Activated CD4-positive, alpha-beta T cell treated with anti-CD3 and anti-CD28 coated beads, Interleukin-2, amount 50 U/mL, for 16 hours (primary cell): ENCODE measurements around the gene TNPO1.
A peak's percentile ranks its signal among the peaks of the same experiment; 100 is the strongest.

Experiments used
- DNase-seq: peaks from one replicate; pipeline ENCODE4 v3.0.0-alpha.2; 2020

The TNPO1 gene

DNA sequence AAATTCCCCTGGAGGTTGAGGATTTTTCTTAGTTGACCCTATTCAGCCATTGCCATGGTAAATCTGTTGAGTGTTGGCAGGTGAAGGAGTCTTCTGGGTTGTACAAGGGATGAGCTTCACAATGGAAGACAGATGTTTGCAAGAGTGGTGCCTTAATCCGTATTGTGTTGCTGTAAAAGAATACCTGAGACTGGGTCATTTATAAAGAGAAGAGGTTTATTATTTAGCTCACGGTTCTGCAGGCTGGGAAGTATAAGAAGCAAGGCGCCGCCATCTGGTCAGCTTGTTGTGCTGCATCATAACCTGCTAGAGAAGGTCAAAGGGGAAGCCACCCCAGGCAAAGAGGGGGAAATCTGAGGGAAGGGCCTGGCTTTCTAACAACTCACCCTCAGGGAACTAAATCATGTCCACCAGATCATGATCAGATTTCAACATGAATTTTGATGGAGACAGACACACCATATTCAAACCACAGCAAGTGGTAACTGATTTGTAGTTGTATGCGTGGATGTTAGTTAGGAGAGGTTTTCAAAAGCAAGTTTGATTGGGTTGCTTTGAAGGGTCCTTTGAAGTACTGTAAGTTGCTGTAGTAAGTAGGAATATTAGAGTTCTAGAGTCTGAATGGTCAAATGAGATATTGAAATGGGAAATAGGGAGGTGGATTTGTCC is 2.5 kb downstream of the TNPO1 start:
- peak; percentile 63 for DNase-seq

DNA sequence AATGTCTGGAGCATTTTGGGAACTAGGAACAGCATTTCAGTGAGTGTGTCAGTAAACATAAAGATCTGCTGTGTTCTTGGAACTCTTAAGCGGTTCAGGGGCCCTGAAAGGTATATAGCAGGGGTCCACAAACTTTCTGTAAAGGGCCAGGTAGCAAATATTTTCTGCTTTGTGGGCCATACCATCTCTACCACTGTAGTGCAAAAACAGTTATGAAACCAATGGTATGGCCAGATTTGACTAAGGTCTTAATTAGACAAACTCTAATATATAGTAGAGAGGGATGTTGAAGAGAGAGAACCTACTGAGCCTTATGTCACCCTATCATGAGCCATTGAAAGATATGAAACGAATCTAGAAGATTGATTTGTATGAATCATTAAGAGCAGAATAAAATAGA is 5.3 kb downstream of the TNPO1 start:
- no peak for DNase-seq

DNA sequence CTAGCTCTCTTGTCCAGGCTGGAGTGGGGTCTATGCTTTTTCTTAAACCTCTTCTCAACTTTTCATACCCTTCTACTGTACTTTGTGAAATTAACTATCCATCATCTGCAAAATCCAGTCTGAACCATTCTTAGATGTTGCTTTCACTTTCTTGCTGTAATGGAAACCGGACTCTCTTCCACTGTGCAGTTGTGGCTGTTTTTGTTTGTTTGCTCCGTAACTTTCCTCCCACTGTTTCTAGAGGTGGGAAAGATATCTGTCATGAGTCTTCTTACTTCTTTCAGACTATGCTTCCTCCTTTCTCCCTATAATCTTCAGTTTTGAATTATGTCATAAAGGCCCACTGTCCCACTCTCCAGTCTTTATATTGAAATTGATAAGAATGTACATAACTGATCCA is 6.5 kb downstream of the TNPO1 start:
- DNase-seq: no peak

DNA sequence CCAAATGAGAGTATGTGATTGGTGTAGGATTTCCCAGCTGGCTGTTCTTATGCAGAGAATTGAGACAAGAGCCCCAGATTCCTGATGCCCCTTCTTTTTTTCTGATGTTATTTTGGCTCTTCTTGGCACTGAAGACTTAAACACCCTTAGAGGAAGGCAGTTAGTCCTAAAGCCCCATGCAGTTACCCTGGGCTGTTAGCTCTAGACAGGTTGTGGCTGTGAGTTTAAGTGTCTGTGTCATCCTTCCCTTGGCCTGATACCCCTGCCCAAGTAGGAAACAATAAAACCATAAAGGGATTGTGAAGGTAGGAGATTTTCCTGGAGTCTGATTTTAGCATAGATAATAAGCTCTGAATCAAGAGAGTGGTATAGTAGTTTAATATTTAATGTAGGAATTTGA is 13.2 kb downstream of the TNPO1 start:
- no peak for DNase-seq

DNA sequence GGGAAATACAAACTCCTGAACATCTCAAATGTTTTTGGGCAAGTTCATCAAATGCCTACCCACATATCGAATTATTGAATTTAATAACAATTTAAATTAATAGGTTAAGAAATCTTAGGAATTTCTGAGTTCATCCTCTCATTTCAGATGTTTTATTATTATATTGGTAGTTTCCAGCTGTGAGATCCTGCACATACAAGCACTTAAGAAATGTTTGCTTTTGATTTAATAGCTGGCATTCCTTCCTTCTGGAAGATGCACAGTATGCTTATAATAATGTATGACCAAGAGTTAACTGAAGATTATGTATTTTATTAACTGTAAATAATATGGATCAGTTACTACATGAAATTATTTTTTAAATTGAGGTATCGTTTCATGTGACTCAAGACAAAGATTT is 13.9 kb downstream of the TNPO1 start:
- no peak for DNase-seq

DNA sequence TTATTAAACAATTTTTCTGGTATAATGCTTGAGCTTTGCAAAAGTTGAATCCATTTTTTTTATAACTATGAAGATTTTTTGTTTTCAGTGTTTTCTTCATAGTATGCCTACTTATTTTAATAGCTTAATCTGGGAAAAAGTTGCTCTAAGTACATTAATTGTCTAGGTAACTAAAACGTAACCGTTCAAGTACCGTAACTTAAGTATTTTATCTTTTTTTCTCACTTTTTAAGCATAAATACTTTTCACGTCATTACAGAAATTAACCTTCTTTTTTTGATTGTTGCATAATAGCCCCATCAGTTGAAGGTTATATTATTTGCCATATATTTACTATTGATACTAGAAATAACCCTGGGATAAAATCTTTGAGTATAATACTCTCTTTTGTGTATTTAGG is 15.2 kb downstream of the TNPO1 start:
- DNase-seq: no peak

DNA sequence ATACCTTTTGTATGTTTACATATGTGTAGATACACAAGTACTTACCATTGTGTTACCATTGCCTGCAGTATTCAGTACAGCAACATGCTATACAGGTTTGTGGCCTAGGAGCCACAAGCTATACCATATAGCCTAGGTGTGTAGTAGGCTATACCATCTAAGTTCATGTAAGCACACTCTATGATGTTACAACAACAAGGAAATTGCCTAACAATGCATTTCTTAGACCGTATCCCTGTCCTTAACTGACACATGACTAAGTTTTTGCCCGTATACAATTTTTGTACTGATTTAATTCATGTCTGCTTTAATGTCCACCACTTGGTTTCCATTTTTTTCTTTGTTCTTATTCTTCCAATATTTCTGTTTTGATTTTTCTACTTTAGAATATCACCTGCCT is 18.5 kb downstream of the TNPO1 start:
- DNase-seq: no peak

DNA sequence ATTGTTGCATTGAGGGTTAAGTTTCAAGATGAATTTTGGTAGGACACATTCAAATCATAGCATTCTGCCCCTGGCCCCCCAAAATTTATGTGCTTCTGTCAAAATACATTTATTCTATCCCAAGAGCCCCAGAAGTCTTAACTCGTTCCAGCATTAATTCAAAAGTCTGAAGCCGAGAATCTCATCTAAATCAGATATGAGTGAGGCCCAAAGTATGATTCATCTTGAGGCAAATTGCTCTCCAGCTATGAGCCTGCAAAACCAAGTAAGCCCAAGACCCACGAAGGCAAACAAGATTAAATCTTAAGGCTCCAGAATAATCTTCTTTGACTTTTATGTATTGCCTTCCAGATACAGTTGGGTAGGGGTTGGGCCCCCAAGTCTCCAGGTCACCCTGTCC is 19.2 kb downstream of the TNPO1 start:
- no peak for DNase-seq

DNA sequence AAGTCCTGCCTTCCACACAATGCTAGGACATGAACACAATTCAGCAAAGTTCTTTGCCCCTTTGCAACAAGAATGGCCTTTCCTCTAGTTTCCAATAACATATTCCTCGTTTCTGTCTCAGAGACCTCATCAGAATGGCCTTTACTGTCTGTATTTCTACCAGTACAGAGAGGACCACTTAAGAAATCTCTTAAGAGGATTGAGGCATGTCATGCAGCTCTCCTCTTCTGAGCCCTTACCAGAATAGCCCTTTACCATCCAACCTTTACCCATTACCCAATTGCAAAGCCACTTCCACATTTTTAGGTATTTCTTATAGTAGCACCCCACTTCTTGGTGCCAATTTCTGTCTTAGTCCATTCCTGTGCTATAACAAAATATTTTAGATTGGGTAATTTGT is 20.3 kb downstream of the TNPO1 start:
- no peak for DNase-seq

DNA sequence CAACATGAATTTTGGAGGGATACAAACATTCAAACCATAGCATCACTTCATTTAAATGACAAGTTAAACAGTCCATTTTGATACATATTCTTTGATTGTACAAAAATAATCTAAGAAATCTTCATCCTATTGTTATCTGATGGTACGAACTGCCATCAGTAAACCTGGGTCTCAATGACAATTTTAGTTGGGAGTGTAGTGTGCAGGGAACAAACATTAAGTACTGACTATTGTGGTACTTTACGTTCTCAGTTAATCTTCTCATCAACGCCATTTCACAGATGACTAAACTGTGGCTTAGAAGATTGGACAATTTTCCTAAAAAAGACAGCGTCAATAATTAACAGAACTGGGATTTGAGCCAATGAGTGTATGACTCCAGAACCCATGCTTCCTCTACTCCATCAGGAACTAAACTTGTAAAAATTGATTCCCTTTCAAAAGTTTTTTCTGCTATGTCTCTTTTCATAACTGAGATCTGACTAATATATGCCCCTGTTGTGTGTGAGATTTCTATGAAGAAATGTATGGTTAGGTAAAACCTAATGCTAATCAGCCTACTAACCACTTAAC is 21.1 kb downstream of the TNPO1 start:
- no peak for DNase-seq

DNA sequence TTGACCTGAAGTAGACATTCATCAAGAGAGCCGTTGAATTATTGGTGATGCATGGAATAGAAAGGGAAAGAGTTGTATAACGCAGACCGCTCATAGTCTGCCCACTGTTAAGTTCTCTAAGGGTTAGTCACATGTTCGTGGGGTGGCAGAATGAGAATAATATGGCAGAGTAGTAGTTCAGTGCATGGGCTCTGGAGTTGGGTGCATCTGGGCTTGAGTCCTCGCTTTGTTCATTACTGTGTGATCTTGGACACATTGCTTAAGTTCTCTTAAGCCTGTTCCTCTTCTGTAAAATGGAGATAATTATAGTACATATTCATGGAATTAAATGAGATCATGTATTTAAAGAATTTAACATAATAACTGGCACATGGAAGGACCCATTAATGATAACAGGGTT is 23.6 kb downstream of the TNPO1 start:
- no peak for DNase-seq

DNA sequence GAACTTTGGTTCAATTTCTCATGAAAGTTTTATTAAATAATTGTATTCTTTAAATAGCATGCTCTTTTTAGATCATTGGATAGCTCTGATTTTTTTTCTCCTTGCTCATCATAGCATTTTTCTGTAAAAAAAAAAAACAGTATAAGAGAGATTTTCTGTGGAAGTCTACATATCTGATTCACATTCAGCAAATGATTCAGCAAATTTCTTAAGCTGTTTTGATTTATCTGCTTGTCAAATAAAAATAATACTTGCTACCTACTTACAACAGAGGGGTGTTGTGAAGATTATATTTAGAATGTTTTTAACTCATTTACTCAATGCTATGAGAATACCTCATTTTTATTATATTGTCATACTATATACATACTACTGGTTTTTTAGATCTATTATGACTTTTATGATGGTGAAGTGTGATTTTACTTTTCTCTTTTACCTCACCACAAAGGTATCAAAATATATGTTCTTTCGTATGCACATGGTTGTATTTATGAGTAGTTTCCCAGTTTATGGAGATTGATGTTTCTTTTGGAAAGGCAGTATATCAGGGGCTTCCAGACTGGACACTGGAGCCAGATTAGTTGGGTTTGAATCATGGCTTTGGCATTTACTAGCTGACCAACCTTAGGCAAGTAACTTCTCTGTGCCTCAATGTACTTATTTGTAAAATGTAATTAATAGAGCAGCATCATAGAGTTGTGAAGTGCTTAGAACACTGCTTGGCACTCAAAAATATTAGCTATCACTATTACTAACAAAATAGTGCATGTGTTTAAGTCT is 25.5 kb downstream of the TNPO1 start:
- DNase-seq: no peak

DNA sequence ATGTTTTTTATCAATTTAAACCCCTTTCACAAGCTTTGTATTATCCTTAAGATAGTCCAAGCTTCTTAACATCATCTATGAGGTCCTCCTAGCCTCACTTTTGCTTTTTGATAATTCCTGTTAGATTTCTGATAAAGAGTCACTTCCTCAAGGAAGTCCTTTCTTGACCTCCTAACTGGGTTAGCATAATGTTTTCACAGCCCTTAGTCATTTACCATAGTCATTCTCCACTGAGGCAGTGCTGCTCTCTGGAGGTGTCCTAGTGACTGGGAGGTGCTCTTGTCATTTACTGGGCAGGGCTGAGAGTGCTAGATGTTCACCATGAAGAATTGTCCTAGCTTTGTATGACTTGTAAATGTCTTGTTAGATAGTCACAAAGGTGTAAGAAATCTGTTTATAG is 26.4 kb downstream of the TNPO1 start:
- DNase-seq: peak; percentile 12

DNA sequence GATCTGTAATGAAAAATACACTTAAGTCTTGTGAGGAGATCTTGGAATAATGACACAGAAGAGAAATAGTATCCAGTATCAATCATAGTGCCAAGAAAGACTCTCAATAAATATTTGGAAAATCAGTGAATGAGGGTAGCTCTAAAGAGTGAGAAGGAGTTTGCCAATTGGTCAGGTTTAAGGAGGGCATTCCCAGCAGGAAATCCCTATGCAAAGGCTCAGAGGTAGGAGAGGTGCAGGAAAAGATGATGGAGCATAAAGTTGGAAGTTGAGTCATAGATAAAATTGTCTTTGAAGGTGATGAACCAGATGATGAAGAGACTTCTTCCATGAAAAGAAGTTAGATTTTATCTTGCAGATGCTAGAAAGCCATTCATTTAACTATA is 27.8 kb downstream of the TNPO1 start:
- no peak for DNase-seq

DNA sequence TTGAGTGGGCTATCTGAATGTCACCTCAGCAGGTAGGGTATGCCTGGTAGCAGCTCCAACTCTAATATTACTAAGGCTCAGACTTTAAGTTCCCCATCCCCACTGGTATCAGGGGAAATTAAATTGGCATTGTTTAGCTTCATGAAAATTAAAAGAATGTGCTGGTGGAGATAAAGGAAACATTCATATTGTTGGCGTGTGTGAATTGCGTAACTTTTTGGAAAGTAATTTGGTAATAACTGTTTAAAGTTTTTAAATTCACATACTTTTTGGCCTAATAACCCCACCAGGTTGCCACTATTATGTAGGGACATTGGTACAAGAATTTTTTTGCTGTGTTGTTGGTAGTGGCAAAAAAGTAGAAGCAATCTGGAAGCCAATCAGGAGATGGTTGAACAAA is 29.4 kb downstream of the TNPO1 start:
- no peak for DNase-seq

DNA sequence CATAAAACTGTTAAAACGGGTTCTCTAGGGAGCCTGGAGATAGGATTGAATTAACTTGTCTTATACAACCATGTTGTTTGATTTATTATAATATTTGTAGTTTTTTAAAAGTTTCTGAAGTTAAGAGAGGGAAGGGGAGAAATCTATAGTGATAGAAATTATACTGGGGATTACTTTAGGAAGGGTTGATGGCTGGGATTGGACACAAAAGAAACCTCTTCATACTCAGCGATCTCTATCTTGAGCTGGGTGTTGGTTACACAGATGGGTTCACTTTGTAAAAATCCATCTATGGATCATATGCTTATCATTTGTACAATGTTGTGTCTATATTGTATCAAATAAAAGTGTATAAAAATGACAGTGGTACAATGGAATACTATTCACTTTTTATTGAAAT is 30.0 kb downstream of the TNPO1 start:
- no peak for DNase-seq

DNA sequence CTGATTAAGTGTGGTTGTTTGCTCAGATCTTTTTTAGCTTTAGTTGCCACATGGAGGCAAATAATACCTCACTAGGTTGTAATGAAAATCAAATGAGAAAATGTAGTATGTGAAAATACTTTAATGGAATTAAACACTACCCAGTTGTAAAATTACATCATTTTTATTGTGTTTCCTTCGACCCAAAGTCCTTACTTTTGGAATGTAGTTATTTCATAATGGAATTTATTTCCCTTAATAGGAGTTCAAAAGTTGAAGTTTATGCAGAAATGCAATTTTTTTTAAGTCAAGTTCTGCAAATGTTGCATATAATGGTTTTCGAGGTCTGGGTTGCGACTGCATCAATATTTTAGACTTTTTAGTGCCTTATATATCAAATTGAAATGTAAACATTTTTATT is 31.0 kb downstream of the TNPO1 start:
- no peak for DNase-seq

DNA sequence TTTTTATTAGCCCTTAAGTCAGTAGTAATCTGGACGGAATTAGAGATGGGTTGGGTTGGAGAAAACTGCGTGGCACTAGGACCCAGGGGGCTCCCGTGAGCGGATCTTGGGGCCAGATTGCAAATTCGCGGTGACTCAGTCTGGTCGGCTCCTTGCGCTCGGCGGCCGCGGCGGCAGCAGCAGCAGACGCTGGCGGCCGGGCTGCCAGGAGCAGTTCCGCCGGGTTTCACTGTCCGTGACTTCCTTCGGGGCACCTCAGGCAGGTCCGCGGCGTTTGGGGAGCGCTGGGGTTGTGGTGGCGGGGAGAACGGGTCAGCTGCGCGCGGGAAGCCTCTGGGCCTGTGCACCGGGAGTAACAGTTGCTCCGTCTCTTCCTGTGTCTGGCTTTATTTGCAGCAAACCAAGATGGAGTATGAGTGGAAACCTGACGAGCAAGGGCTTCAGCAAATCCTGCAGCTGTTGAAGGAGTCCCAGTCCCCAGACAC is 31.6 kb downstream of the TNPO1 start:
- peak; percentile 91 for DNase-seq

DNA sequence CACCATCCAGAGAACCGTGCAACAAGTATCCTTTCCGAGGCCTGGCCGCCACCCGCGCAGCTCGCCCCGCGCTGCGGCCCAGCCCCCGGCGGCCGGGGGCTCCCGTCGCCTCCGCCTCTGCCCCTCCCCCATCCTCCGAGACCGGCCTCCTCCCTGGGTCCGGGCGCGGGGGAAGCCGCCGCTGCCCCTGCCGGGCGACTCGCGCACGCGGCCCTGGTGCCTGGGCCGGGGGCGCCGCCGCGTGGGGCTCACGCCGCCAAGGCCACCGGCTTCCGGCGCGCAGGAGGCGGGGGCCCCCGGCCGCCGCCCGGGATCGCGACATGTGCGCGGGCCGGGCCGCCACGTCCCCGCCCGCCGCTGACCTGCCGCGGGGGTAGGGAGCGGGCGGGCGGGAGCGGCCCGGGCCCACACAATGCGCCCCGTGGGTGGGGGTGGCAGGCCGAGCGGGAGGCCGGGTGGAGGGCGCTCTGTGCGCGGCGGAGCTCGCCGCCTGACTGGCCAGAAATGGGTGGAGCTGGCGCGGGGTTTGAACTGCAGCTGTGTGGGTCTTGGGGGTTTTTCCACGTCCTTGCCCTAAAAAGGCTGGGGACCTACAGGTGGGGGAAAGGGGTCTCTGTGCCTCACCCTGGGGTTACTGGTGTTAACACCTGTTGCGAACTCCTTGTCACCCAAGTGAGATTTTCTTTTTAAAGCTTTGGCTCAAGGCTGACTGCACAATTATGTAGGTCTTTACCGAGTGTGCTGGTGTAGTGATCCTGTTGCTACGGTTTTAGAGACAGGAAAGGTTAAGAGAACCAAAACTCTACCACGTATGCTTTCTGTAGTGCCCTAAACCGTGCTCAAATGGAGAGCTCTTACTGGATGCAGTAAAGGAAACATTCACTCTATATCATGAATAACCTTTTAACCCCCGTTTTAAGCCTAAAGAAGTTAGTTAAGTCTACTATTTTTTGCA is 32.3 kb downstream of the TNPO1 start:
- DNase-seq: peak; percentile 45

DNA sequence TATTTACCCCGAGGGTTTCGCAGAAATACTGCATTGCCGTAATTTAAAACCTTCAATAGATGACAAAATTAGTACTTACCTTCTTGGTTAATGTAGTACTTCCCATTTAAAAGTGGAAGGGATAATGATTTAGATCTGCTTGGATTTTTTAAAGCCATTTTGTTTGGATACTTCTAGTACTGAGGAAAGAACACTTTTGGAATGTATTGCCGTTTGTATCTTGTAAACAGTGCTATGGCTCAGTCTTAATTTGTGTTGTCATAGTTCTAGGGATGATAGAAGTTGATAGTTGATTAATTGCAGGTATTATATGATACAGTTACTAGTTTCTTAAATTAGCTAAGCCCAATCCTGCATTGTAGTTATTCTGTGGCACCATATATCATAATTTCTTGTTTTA is 33.1 kb downstream of the TNPO1 start:
- DNase-seq: no peak

DNA sequence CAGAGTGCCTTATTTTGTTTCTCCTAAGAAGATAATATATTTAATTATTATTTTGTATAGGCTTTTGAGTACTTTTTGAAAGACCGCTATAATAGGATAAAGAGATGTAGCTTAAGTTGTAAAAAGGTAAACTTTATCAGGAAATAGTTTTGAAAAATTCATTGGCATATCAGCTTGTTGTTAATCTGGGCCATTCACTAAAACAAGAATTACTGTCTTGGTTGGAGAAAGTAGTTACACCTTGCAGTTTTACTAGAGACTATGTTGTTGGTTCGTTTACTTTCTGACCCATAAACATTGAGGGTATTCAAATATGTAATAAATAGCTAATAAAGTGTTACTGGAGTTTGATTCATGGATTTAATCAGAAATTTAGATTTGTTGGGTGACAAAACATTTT is 33.7 kb downstream of the TNPO1 start:
- no peak for DNase-seq

DNA sequence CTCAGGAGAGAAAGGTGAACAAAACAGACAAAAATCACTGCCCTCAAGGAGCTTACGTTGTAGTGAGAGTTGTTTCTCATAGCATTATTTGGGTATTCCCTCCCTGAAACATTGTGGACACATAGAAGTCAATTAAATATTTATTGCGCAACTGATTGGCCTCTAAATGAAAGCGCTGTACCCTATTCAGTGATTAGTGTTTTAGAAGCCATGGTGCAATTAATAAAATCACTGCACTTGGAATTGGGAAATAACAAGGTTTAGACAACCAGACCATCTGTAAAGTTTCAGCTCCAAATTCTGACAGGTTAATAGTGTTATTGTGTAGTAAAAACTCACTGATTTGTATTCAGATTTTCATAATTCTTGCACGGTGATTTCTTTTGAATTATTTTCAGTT is 35.9 kb downstream of the TNPO1 start:
- DNase-seq: no peak

DNA sequence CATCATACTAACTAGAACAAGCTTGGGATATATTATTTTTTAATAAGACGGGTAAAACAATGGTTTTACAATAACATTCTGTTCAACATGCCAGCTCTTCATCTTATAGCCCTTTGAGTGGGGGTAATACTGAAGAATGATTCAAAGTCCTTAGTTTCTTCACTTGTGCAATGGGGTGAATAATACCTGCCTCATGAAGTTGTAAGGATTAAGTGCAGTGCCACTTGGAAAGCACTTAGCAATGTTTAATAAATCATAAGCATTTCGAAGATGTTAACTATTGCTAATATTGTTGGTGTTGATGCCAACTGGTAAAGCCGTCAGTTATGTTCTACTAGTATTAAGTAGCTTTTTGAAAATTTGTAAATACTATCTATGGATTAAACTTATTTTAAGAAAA is 38.0 kb downstream of the TNPO1 start:
- DNase-seq: no peak
